SK-N-SH (cell line): ENCODE measurements around the gene C1QL1. TPM values are rescaled to one million over a fixed set of nuclear protein-coding genes. Genes with fewer than 3 reads are reported as not detected.

Experiments used
- CTCF ChIA-PET: fragments of 300-600, 350-600 bp; formaldehyde crosslinking; extraction: SDS; loops from one replicate; lab custom pipeline; 2021; lab: Yijun Ruan, JAX
- POLR2A ChIA-PET: fragments of 350-600 bp; sonication (Branson Sonifier 250); formaldehyde crosslinking; extraction: SDS; loops from one replicate; lab custom pipeline; 2020; ENCODE audit warnings: antibody characterized with exemption, inconsistent platforms; lab: Yijun Ruan, JAX
- DNase-seq: peaks from one replicate; pipeline ENCODE4 v3.0.0; 2012
- H2AFZ ChIP-seq: fragments of 200-600 bp; sonication (generic); 2 replicates; pipeline ENCODE4 v1.8.1; 2016; ENCODE audit warnings: antibody characterized with exemption, mild to moderate bottlenecking, low read depth
- H3F3A ChIP-seq: fragments of 200-600 bp; sonication (generic); replicated peaks from 2 replicates; pipeline ENCODE3; 2016; ENCODE audit warnings: antibody characterized with exemption, mild to moderate bottlenecking; ENCODE audit not compliant: insufficient read depth
- H3K27ac ChIP-seq, 2 experiments: fragments of 200-500 bp in 1 of 2; fragments of 200-600 bp in 1 of 2; sonication (Bioruptor generic) in 1 of 2; sonication (generic), shearing (Covaris generic) in 1 of 2; 2 replicates each; pipeline versions ENCODE4 v1.5.1 to v1.6.1; 2014 to 2016; ENCODE audit warnings: low read depth in 2 of 2, inconsistent platforms in 1 of 2, low read length in 1 of 2, mild to moderate bottlenecking in 1 of 2, mixed read lengths in 1 of 2
- H3K27me3 ChIP-seq: fragments of 200-600 bp; sonication (generic), shearing (Covaris generic); 2 replicates; pipeline ENCODE4 v1.6.1; 2016; ENCODE audit warnings: mixed run types; ENCODE audit not compliant: insufficient read depth
- H3K36me3 ChIP-seq, 2 experiments: fragments of 200-500 bp in 1 of 2; fragments of 200-600 bp in 1 of 2; sonication (Bioruptor generic) in 1 of 2; sonication (generic) in 1 of 2; replicated peaks in 1 of 2; 2 replicates each; pipeline versions ENCODE3 to v1.5.1; 2014 to 2016; ENCODE audit warnings: low read length in 1 of 2, mild to moderate bottlenecking in 1 of 2; ENCODE audit not compliant: insufficient read depth in 2 of 2, control insufficient read depth in 1 of 2
- H3K4me1 ChIP-seq, 2 experiments: fragments of 200-500 bp in 1 of 2; fragments of 200-600 bp in 1 of 2; sonication (Bioruptor generic) in 1 of 2; sonication (generic), shearing (Covaris generic) in 1 of 2; 2 replicates each; pipeline versions ENCODE4 v1.5.1 to v1.6.1; 2014 to 2016; ENCODE audit warnings: low read depth in 1 of 2, low read length in 1 of 2, mixed run types in 1 of 2; ENCODE audit not compliant: insufficient read depth in 2 of 2, control insufficient read depth in 1 of 2
- H3K4me2 ChIP-seq: fragments of 200-600 bp; sonication (generic), shearing (Covaris generic); 2 replicates; pipeline ENCODE4 v1.6.1; 2017; ENCODE audit warnings: mixed run types
- H3K4me3 ChIP-seq, 2 experiments: fragments of 200-500 bp in 1 of 2; fragments of 200-600 bp in 1 of 2; sonication (Bioruptor generic) in 1 of 2; sonication (generic), shearing (Covaris generic) in 1 of 2; 2 replicates each; pipeline versions ENCODE4 v1.5.1 to v1.8.1; 2014 to 2016; ENCODE audit warnings: low read depth in 2 of 2, inconsistent platforms in 1 of 2, low read length in 1 of 2, mild to moderate bottlenecking in 1 of 2, mixed read lengths in 1 of 2, moderate library complexity in 1 of 2
- H3K79me2 ChIP-seq: fragments of 200-600 bp; sonication (generic); 2 replicates; pipeline ENCODE4 v1.8.1; 2017; ENCODE audit warnings: mild to moderate bottlenecking; ENCODE audit not compliant: insufficient read depth
- H3K9ac ChIP-seq: fragments of 200-600 bp; sonication (generic); 2 replicates; pipeline ENCODE4 v1.6.1; 2017; ENCODE audit warnings: mixed run types
- H3K9me2 ChIP-seq: fragments of 200-600 bp; sonication (generic); 2 replicates; pipeline ENCODE4 v1.6.1; 2017; ENCODE audit warnings: mixed run types
- H3K9me3 ChIP-seq: fragments of 200-600 bp; sonication (generic); 2 replicates; pipeline ENCODE4 v1.6.1; 2017; ENCODE audit warnings: mixed run types, mild to moderate bottlenecking, moderate library complexity
- H4K20me1 ChIP-seq: fragments of 200-600 bp; sonication (generic); 2 replicates; pipeline ENCODE4 v1.6.1; 2017; ENCODE audit warnings: mild to moderate bottlenecking, mixed run types; ENCODE audit not compliant: insufficient read depth
- CHD2 ChIP-seq: fragments of 150-350 bp; IDR thresholded peaks from 2 replicates; pipeline ENCODE4 v1.6.1; 2018; ENCODE audit warnings: low read length; ENCODE audit not compliant: partially characterized antibody
- CTCF ChIP-seq: fragments of 200-600 bp; sonication (generic); IDR thresholded peaks from 2 replicates; pipeline ENCODE4 v1.6.1; 2017; ENCODE audit warnings: antibody characterized with exemption, mild to moderate bottlenecking, moderate library complexity
- ELF1 ChIP-seq: IDR thresholded peaks from 2 replicates; pipeline ENCODE4 v1.4.0; 2012
- EP300 ChIP-seq, 2 experiments: IDR thresholded peaks; 2 replicates each; pipeline versions ENCODE4 v1.4.0 to v1.6.1; 2012; ENCODE audit warnings: borderline replicate concordance in 1 of 2, low read depth in 1 of 2, low read length in 1 of 2
- FOXJ3 ChIP-seq: sonication (generic); formaldehyde crosslinking; IDR thresholded peaks from 2 replicates; pipeline ENCODE4 v1.5.1; 2020; ENCODE audit warnings: mild to moderate bottlenecking, missing genetic modification reagents
- GATA2 ChIP-seq: sonication (generic); formaldehyde crosslinking; IDR thresholded peaks from 2 replicates; pipeline ENCODE4 v1.5.0; 2020; ENCODE audit warnings: mild to moderate bottlenecking, missing genetic modification reagents
- IRF3 ChIP-seq: fragments of 150-350 bp; IDR thresholded peaks from 2 replicates; pipeline ENCODE4 v1.6.1; 2016; ENCODE audit warnings: mild to moderate bottlenecking, low read depth, low read length
- JUND ChIP-seq: IDR thresholded peaks from 2 replicates; pipeline ENCODE4 v1.4.0; 2012
- MAX ChIP-seq: IDR thresholded peaks from 2 replicates; pipeline ENCODE4 v1.4.0; 2012; ENCODE audit warnings: low read depth
- MEF2A ChIP-seq: IDR thresholded peaks from 2 replicates; pipeline ENCODE4 v1.4.0; 2012; ENCODE audit warnings: low read depth, borderline replicate concordance
- MXI1 ChIP-seq: IDR thresholded peaks from 2 replicates; pipeline ENCODE4 v1.6.1; 2012; ENCODE audit warnings: mild to moderate bottlenecking, low read depth, low read length, improper control_type of control experiment
- NFIC ChIP-seq: IDR thresholded peaks from 2 replicates; pipeline ENCODE4 v1.4.0; 2012; ENCODE audit warnings: borderline replicate concordance
- PBX3 ChIP-seq: IDR thresholded peaks from 2 replicates; pipeline ENCODE4; 2012
- RCOR1 ChIP-seq: fragments of 150-350 bp; IDR thresholded peaks from 2 replicates; pipeline ENCODE4 v1.6.1; 2017; ENCODE audit warnings: antibody characterized with exemption, low read length
- RFX5 ChIP-seq: IDR thresholded peaks from 2 replicates; pipeline ENCODE4 v1.6.1; 2012; ENCODE audit warnings: mild to moderate bottlenecking, improper control_type of control experiment, low read length
- RXRA ChIP-seq: IDR thresholded peaks from 2 replicates; pipeline ENCODE4 v1.4.0; 2012; ENCODE audit warnings: low read depth, mild to moderate bottlenecking, borderline replicate concordance
- TAF1 ChIP-seq: IDR thresholded peaks from 2 replicates; pipeline ENCODE4 v1.6.1; 2012; ENCODE audit warnings: low read depth, mild to moderate bottlenecking, low read length, moderate library complexity, borderline replicate concordance
- TEAD4 ChIP-seq: IDR thresholded peaks from 2 replicates; pipeline ENCODE4 v1.4.0; 2012; ENCODE audit warnings: mild to moderate bottlenecking, borderline replicate concordance; ENCODE audit not compliant: insufficient read depth
- USF1 ChIP-seq: IDR thresholded peaks from 2 replicates; pipeline ENCODE4 v1.4.0; 2012; ENCODE audit warnings: low read depth, borderline replicate concordance
- YY1 ChIP-seq: IDR thresholded peaks from 2 replicates; pipeline ENCODE4 v1.4.0; 2012; ENCODE audit warnings: low read depth, mild to moderate bottlenecking
- WGBS: methylation state at CpG from one replicate; pipeline ENCODE4 v1.1.6; 2017; ENCODE audit warnings: low lambda C conversion rate; 5-methylcytosine and 5-hydroxymethylcytosine counted together
- polyA plus RNA-seq, 3 experiments: library from polyadenylated mRNA; depleted of rRNA; stranded (reverse); fragments of >200 nt; gene quantifications; 2 replicates each; pipeline ENCODE4 v1.2.3, GENCODE V29; 2012

C1QL1 gene
- polyA plus RNA-seq, 1 of the 3 experiments (the other 2 are of a cell fraction), result 11.9 TPM

GRCh38 chr17:44977814-44978550 is 9.9 kb upstream of the C1QL1 start:
- no peak overlapping the region for H3K4me2 ChIP-seq
- no peaks in the 10 kb centered on the region for H3K9me2 ChIP-seq
- H4K20me1 ChIP-seq, result no peaks in the 10 kb centered on the region
- no peak overlapping the region for H3K4me3 ChIP-seq
- H3F3A ChIP-seq, result peaks cover 5% of the 10 kb centered on the region
- H3K9me3 ChIP-seq, result no peaks in the 10 kb centered on the region
- CTCF ChIA-PET, result interaction anchor here (0.7 to 3.3 kb wide), 8 partner anchors 9 to 200 kb away, joined by 3 to 20 read pairs (median 4); partner anchors contain the start of gene C1QL1
- no peak overlapping the region for H3K9ac ChIP-seq
- WGBS, result 80% methylated on average over 5 of the region's 7 CpGs
- no peak overlapping the region for H2AFZ ChIP-seq
- DNase-seq, result no peak
- no peaks in the 10 kb centered on the region for H3K79me2 ChIP-seq
- peaks cover 0 to 18% of the 10 kb centered on the region in 2 experiments; a peak in 1 of 4 replicates for H3K4me1 ChIP-seq
- no peak overlapping the region for H3K27ac ChIP-seq
- TF ChIP-seq RCOR1 (no peak), MEF2A (no peak), CTCF (no peak), JUND (no peak), IRF3 (no peak), MAX (no peak), RXRA (no peak), CHD2 (no peak)
- TF ChIP-seq, all 33 proteins: peak for 0
- Histone ChIP-seq H3K27me3 (no peaks in the 10 kb centered on the region), H3K36me3 (no peaks in the 10 kb centered on the region)
- POLR2A ChIA-PET, result no interaction called here

GRCh38 chr17:44977065-44977464 is 9.0 kb upstream of the C1QL1 start:
- Histone ChIP-seq H3K4me1 (peaks cover 0 to 18% of the 10 kb centered on the region in 2 experiments; a peak in 1 of 4 replicates), H4K20me1 (no peaks in the 10 kb centered on the region), H3K4me2 (no peak overlapping the region), H3K4me3 (no peak overlapping the region), H3K79me2 (no peaks in the 10 kb centered on the region), H3K9ac (no peak overlapping the region), H2AFZ (no peak overlapping the region), H3K27me3 (no peaks in the 10 kb centered on the region), H3F3A (peaks cover 6% of the 10 kb centered on the region), H3K36me3 (no peaks in the 10 kb centered on the region), H3K9me3 (no peaks in the 10 kb centered on the region), H3K27ac (no peak overlapping the region), H3K9me2 (no peaks in the 10 kb centered on the region)
- POLR2A ChIA-PET, result no interaction called here
- CTCF ChIA-PET, result interaction anchor here (0.9 to 3.3 kb wide), 7 partner anchors 8 to 199 kb away, joined by 3 to 20 read pairs (median 4); partner anchors contain the start of genes C1QL1 and PLCD3
- 71% methylated on average over 2 of the region's 3 CpGs for WGBS
- DNase-seq, result no peak
- no peak for TF ChIP-seq USF1
- TF ChIP-seq RCOR1, result no peak
- no peak for TF ChIP-seq TAF1
- no peak for TF ChIP-seq TEAD4
- no peak for TF ChIP-seq NFIC
- no peak for TF ChIP-seq RXRA
- no peak for TF ChIP-seq MEF2A
- TF ChIP-seq RFX5, result no peak
- no peak for TF ChIP-seq PBX3
- TF ChIP-seq CTCF, result no peak
- no peak for TF ChIP-seq GATA2 (CRISPR knock-in tag)
- no peak for TF ChIP-seq ELF1
- TF ChIP-seq MXI1, result no peak
- TF ChIP-seq EP300 (IDR thresholded peaks at IDR 0.05; ENCODE audit: borderline replicate concordance in 1 of 2, low read depth in 1 of 2, low read length in 1 of 2), result no peak
- TF ChIP-seq YY1, result no peak
- no peak for TF ChIP-seq FOXJ3
